GM19455 (cell line): Measurements from ENCODE around the gene PPP1R13B.

Experiments used
- ATAC-seq: cut with Tn5 transposase; IDR thresholded peaks from one replicate; pipeline ENCODE4 v1.9.1; 2021; ENCODE audit not compliant: unreplicated experiment

PPP1R13B gene

GRCh38 chr14:103838117-103838516 lies 9.3 kb downstream of the PPP1R13B start:
- ATAC-seq = no peak

GRCh38 chr14:103836976-103837725 lies 10.2 kb downstream of the PPP1R13B start:
- ATAC-seq = no peak

GRCh38 chr14:103834956-103835355 lies 12.4 kb downstream of the PPP1R13B start:
- ATAC-seq = no peak

GRCh38 chr14:103833711-103834110 lies 13.7 kb downstream of the PPP1R13B start:
- ATAC-seq = no peak

GRCh38 chr14:103832046-103832445 lies 15.3 kb downstream of the PPP1R13B start:
- no peak for ATAC-seq

GRCh38 chr14:103830511-103831270 lies 16.7 kb downstream of the PPP1R13B start:
- ATAC-seq = no peak

GRCh38 chr14:103828315-103828967 lies 18.9 kb downstream of the PPP1R13B start:
- ATAC-seq = no peak

GRCh38 chr14:103825101-103825500 lies 22.3 kb downstream of the PPP1R13B start:
- no peak for ATAC-seq

GRCh38 chr14:103820908-103821307 lies 26.5 kb downstream of the PPP1R13B start:
- no peak for ATAC-seq

GRCh38 chr14:103820382-103820781 lies 27.0 kb downstream of the PPP1R13B start:
- ATAC-seq = no peak

GRCh38 chr14:103819503-103820307 lies 27.7 kb downstream of the PPP1R13B start:
- ATAC-seq = no peak

GRCh38 chr14:103818870-103819269 lies 28.5 kb downstream of the PPP1R13B start:
- ATAC-seq = no peak

GRCh38 chr14:103818422-103818821 lies 29.0 kb downstream of the PPP1R13B start:
- ATAC-seq = no peak

- no peak for ATAC-seq
Observed at GRCh38 chr14:103817595-103817994, 29.8 kb downstream of the PPP1R13B start.

- ATAC-seq = no peak
Observed at GRCh38 chr14:103816991-103817390, 30.4 kb downstream of the PPP1R13B start.

GRCh38 chr14:103815253-103815652 lies 32.1 kb downstream of the PPP1R13B start:
- no peak for ATAC-seq

GRCh38 chr14:103811189-103811588 lies 36.2 kb downstream of the PPP1R13B start:
- no peak for ATAC-seq

- no peak for ATAC-seq
Observed at GRCh38 chr14:103808403-103809001, 38.9 kb downstream of the PPP1R13B start.

- ATAC-seq = no peak
Observed at GRCh38 chr14:103806805-103807204, 40.6 kb downstream of the PPP1R13B start.

- no peak for ATAC-seq
Observed at GRCh38 chr14:103805708-103806107, 41.7 kb downstream of the PPP1R13B start.

GRCh38 chr14:103803661-103804060 lies 43.7 kb downstream of the PPP1R13B start:
- ATAC-seq = no peak
